Caco-2 (cell line): ENCODE measurements around the gene SRPK1. TPM values are rescaled to one million over a fixed set of nuclear protein-coding genes. Genes with fewer than 3 reads are reported as not detected.

Experiments
- BruUV-seq: library from RNA; stranded (reverse); fragments of 400-500 nt; replicated peaks from 2 replicates; lab custom pipeline; 2021; lab: Mats Ljungman, UMichigan
- CTCF ChIA-PET: fragments of 300-600 bp; sonication (Branson Sonifier 250); formaldehyde crosslinking; loops from one replicate; lab custom pipeline; 2022; ENCODE audit warnings: antibody characterized with exemption; lab: Charles Lee
- POLR2A ChIA-PET: fragments of 300-600 bp; sonication (Branson Sonifier 250); formaldehyde crosslinking; loops from one replicate; lab custom pipeline; 2022; ENCODE audit warnings: antibody characterized with exemption; lab: Charles Lee
- DNase-seq, 2 experiments: peaks; one replicate each; pipeline versions ENCODE4 v3.0.0 to v3.0.0-alpha.2; 2020 to 2022
- H3K27me3 ChIP-seq: replicated peaks from 2 replicates; pipeline ENCODE4 v1.6.0; 2011; ENCODE audit warnings: low read length; ENCODE audit not compliant: control insufficient read depth, insufficient read depth
- H3K36me3 ChIP-seq: 2 replicates; pipeline ENCODE4 v1.5.1; 2011; ENCODE audit warnings: low read length; ENCODE audit not compliant: control insufficient read depth, insufficient read depth
- H3K4me1 ChIP-seq: fragments of 250-450 bp; sonication (Bioruptor Pico); 2 replicates; pipeline ENCODE4 v1.5.1; 2020; ENCODE audit warnings: mild to moderate bottlenecking
- H3K4me3 ChIP-seq: 2 replicates; pipeline ENCODE4 v1.5.1; 2011; ENCODE audit warnings: low read depth, mild to moderate bottlenecking, control low read depth, low read length
- H3K9me3 ChIP-seq: fragments of 250-450 bp; sonication (Bioruptor Pico); 2 replicates; pipeline ENCODE4 v1.5.1; 2020; ENCODE audit warnings: mild to moderate bottlenecking, moderate library complexity
- H3K27ac Mint-ChIP-seq: one replicate; pipeline ENCODE4 v1.8.0; 2022; ENCODE audit warnings: mixed read lengths; ENCODE audit not compliant: unreplicated experiment
- H3K27me3 Mint-ChIP-seq: one replicate; pipeline ENCODE4 v1.8.0; 2022; ENCODE audit warnings: mixed read lengths; ENCODE audit not compliant: insufficient read depth, unreplicated experiment
- H3K36me3 Mint-ChIP-seq: one replicate; pipeline ENCODE4 v1.8.0; 2022; ENCODE audit warnings: mild to moderate bottlenecking, mixed read lengths; ENCODE audit not compliant: insufficient read depth, unreplicated experiment
- H3K4me1 Mint-ChIP-seq: one replicate; pipeline ENCODE4 v1.8.0; 2022; ENCODE audit warnings: low read depth, mixed read lengths; ENCODE audit not compliant: unreplicated experiment
- H3K4me3 Mint-ChIP-seq: one replicate; pipeline ENCODE4 v1.8.0; 2022; ENCODE audit warnings: mild to moderate bottlenecking, moderate library complexity, mixed read lengths; ENCODE audit not compliant: unreplicated experiment
- H3K9me3 Mint-ChIP-seq: one replicate; pipeline ENCODE4 v1.8.0; 2022; ENCODE audit warnings: mixed read lengths; ENCODE audit not compliant: unreplicated experiment
- CTCF ChIP-seq, 2 experiments: fragments of 200-600 bp in 1 of 2; IDR thresholded peaks; 1 replicate in 1 of 2; 2 replicates in 1 of 2; pipeline versions ENCODE4 v1.5.1 to v1.8.0; 2011 to 2022; ENCODE audit warnings: antibody characterized with exemption in 1 of 2, control low read depth in 1 of 2, inconsistent platforms in 1 of 2, low read depth in 1 of 2, low read length in 1 of 2, mild to moderate bottlenecking in 1 of 2, moderate library complexity in 1 of 2; ENCODE audit not compliant: insufficient read depth in 1 of 2, severe bottlenecking in 1 of 2, unreplicated experiment in 1 of 2
- intact Hi-C: fragments of 100-400 bp; cut with micrococcal nuclease; formaldehyde crosslinking; loops from one replicate; pipeline ENCODE4 v1.10.0; 2022; ENCODE audit not compliant: unreplicated experiment
- total RNA-seq: library from RNA; stranded (reverse); gene quantifications from 2 replicates; pipeline ENCODE4 v1.2.3, GENCODE V29; 2022

SRPK1 gene
- total RNA-seq, 1 experiment from 2014 or later, result 114 TPM

- H3K9me3 Mint-ChIP-seq, result peaks cover 7% of the 10 kb centered on the region
- no peak for TF ChIP-seq CTCF (IDR thresholded peaks at IDR 0.05; ENCODE audit: insufficient read depth in 1 of 2, low read depth in 1 of 2, low read length in 1 of 2, severe bottlenecking in 1 of 2, unreplicated experiment in 1 of 2)
- Histone ChIP-seq H3K36me3 (peaks cover 7% of the 10 kb centered on the region), H3K27me3 (no peaks in the 10 kb centered on the region), H3K9me3 (peaks cover 29% of the 10 kb centered on the region), H3K4me1 (no peaks in the 10 kb centered on the region), H3K4me3 (no peak overlapping the region)
- peaks cover 7% of the 10 kb centered on the region for H3K4me1 Mint-ChIP-seq
- H3K4me3 Mint-ChIP-seq, result no peak overlapping the region
- H3K36me3 Mint-ChIP-seq, result peaks cover 73% of the 10 kb centered on the region
- DNase-seq, result no peak
- no TSS peak for BruUV-seq
- no peak overlapping the region for H3K27ac Mint-ChIP-seq
- ChIA-PET CTCF (no interaction called here), POLR2A (no interaction called here)
- no peaks in the 10 kb centered on the region for H3K27me3 Mint-ChIP-seq
- intact Hi-C loops, result no loop called here
These were observed 13.1 kb downstream of the SRPK1 start for GRCh38 chr6:35907750-35908149.

GRCh38 chr6:35906499-35906846 lies 14.4 kb downstream of the SRPK1 start:
- Histone ChIP-seq H3K4me1 (no peaks in the 10 kb centered on the region), H3K9me3 (peaks cover 28% of the 10 kb centered on the region), H3K4me3 (no peak overlapping the region), H3K27me3 (no peaks in the 10 kb centered on the region), H3K36me3 (peaks cover 6% of the 10 kb centered on the region)
- ChIA-PET POLR2A (no interaction called here), CTCF (no interaction called here)
- Mint-ChIP-seq H3K9me3 (peaks cover 7% of the 10 kb centered on the region), H3K4me3 (no peak overlapping the region), H3K27ac (no peak overlapping the region), H3K27me3 (no peaks in the 10 kb centered on the region), H3K4me1 (peaks cover 7% of the 10 kb centered on the region), H3K36me3 (peaks cover 62% of the 10 kb centered on the region)
- no peak for TF ChIP-seq CTCF (IDR thresholded peaks at IDR 0.05; ENCODE audit: insufficient read depth in 1 of 2, low read depth in 1 of 2, low read length in 1 of 2, severe bottlenecking in 1 of 2, unreplicated experiment in 1 of 2)
- intact Hi-C loops, result no loop called here
- no peak for DNase-seq
- BruUV-seq, result no TSS peak

GRCh38 chr6:35905841-35906498 lies 14.9 kb downstream of the SRPK1 start:
- H3K27me3 ChIP-seq, result no peaks in the 10 kb centered on the region
- H3K4me1 Mint-ChIP-seq, result peaks cover 7% of the 10 kb centered on the region
- H3K27ac Mint-ChIP-seq, result no peak overlapping the region
- CTCF ChIA-PET, result no interaction called here
- peaks cover 23% of the 10 kb centered on the region for H3K9me3 ChIP-seq
- BruUV-seq, result no TSS peak
- intact Hi-C loops, result no loop called here
- no peak overlapping the region for H3K4me3 ChIP-seq
- no peak overlapping the region for H3K4me3 Mint-ChIP-seq
- H3K9me3 Mint-ChIP-seq, result peaks cover 7% of the 10 kb centered on the region
- TF ChIP-seq CTCF (IDR thresholded peaks at IDR 0.05; ENCODE audit: insufficient read depth in 1 of 2, low read depth in 1 of 2, low read length in 1 of 2, severe bottlenecking in 1 of 2, unreplicated experiment in 1 of 2), result no peak
- POLR2A ChIA-PET, result no interaction called here
- no peaks in the 10 kb centered on the region for H3K27me3 Mint-ChIP-seq
- no peak for DNase-seq
- no peaks in the 10 kb centered on the region for H3K4me1 ChIP-seq
- H3K36me3 Mint-ChIP-seq, result peaks cover 59% of the 10 kb centered on the region
- H3K36me3 ChIP-seq, result peaks cover 6% of the 10 kb centered on the region
